Pancreas (tissue), 10 donors: ENCODE data around the gene MKNK2. TPM values are rescaled to one million over a fixed set of nuclear protein-coding genes. Genes with fewer than 3 reads are reported as not detected.

Experiments used
- ATAC-seq, 4 donors: fragments of 200-7000 bp; cut with Tn5 transposase; one replicate each; pipeline versions ENCODE4 v1.8.0 to v1.9.1; 2020; ENCODE audit warnings: mild to moderate bottlenecking in 4 of 4, moderate library complexity in 4 of 4
- DNase-seq, 6 donors: peaks; one replicate each; pipeline ENCODE4 v3.0.0-alpha.2; 2020
- FAIRE-seq: peaks from 2 replicates; lab custom pipeline; 2012; peaks lifted over from hg19 to GRCh38; lab: Jason Lieb, UNC
- H3K27ac ChIP-seq, 4 donors: fragments of 200-600 bp; sonication (generic); 1 replicate in 3 of 4; 2 replicates in 1 of 4; pipeline versions ENCODE4 v1.5.0 to v1.8.0; 2020
- H3K27me3 ChIP-seq, 4 donors: fragments of 200-600 bp; one replicate each; pipeline ENCODE4 v1.8.0; 2021
- H3K36me3 ChIP-seq, 3 donors: fragments of 200-600 bp; sonication (generic) in 1 of 3; one replicate each; pipeline versions ENCODE4 v1.5.0 to v1.8.0; 2020 to 2021
- H3K4me1 ChIP-seq, 3 donors: fragments of 200-600 bp; one replicate each; pipeline ENCODE4 v1.8.0; 2021
- H3K4me3 ChIP-seq, 4 donors: fragments of 200-600 bp; sonication (generic) in 2 of 4; one replicate each; pipeline versions ENCODE4 v1.5.0 to v1.8.0; 2020 to 2021
- H3K9me3 ChIP-seq, 4 donors: fragments of 200-600 bp; one replicate each; pipeline ENCODE4 v1.8.0; 2021
- CTCF ChIP-seq, 4 donors: fragments of 200-600 bp; sonication (generic) in 3 of 4; IDR thresholded peaks; one replicate each; pipeline versions ENCODE4 v1.5.0 to v1.8.0; 2021; ENCODE audit warnings: antibody characterized with exemption in 4 of 4
- WGBS, 2 donors: extraction: QIAGEN DNeasy Blood & Tissue Kit; methylation state at CpG; one replicate each; pipeline ENCODE4 v1.1.7; 2013; 5-methylcytosine and 5-hydroxymethylcytosine counted together
- intact Hi-C, 3 donors: fragments of 100-400 bp; cut with DNase I; formaldehyde crosslinking; loops; one replicate each; pipeline versions ENCODE4 v1.11.1 to v1.14.2; 2022
- polyA plus RNA-seq, 2 donors: library from polyadenylated mRNA; stranded (reverse); fragments of 200-250 nt; gene quantifications; one replicate each; pipeline ENCODE4 v1.2.3, GENCODE V29; 2013
- total RNA-seq, 6 donors: library from RNA; stranded (reverse); fragmentation: NEBNext Ultra II Directional in 4 of 6; extraction: Animal tissue kit (Norgen Biotek cat#: 25700) in 4 of 6; gene quantifications; one replicate each; pipeline versions ENCODE4 v1.2.1 to v1.2.4, GENCODE V29; 2021 to 2023
- donor health status: healthy with polysubstance abuse.
- donor health status: DM: no; HTN: no; CAD: no; lungs with moderate emphysema.
- donor health status: DM: no; HTN: no; CAD: no.
- donor health status: control.
- donor health status: control.
- donor health status: Bipolar disorder and iron deficiency.
- donor health status: DM: yes; HTN: yes; CAD: no.
- donor health status: DM: no; HTN: no; CAD: no.
- donor health status: DM: no; HTN: no; CAD: no.
- donor health status: DM: yes; HTN: yes; CAD: no.

MKNK2 gene
- total and polyA plus RNA-seq, 8 donors: 102 to 446 (median 239) TPM

- no peak for FAIRE-seq
These were observed 51.1 kb downstream of the MKNK2 start for GRCh38 chr19:1999856-2000515.

DNA sequence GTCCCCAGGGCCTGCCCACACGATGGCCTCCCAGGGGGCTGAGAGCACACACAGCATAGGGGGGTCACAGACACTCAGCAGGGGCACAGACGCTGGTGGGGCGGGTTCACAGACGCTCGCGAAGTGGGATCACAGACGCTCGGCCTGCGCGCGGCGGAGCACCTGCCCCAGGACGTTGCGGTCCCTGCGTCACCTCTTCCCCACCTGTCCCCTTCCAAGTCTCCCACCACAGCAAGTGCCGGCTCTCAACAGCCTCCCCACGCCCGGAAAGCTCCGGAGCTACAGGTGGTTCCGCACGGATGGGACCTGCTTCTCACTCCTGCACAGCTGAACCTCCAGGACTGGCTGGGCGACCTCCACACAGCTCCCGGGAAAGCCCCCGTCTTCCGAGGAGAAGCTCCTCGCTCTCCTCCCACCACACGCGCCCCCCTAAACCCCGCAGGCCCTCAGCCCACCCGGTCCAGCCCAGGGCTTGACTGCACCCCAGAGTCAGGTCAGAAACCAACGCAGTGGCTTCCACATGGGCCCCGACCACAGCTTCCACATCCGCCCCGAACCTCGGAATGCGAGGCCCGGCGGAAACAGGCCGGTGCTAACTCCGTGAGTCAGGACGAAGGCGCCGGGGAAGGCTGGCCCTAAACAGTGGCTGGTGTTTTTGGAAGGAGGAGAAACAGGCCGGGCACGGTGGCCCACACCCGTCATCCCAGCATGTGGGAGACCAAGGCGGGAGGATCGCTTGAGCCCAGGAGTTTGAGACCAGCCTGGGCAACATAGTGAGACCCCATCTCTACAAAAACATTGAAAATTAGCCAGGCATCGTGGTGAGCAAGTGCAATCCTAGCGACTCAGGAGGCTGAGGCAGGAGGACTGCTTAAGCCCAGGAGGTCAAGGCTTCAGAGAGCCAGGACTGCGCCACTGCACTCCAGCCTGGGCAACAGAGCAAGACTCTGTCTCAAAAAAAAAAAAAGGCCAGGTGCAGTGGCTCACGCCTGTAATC lies 52.0 kb downstream of the MKNK2 start:
- ATAC-seq (peak in 1 of 4 donors; percentile 6), FAIRE-seq (no peak), DNase-seq (peak in 1 of 6 donors; percentile 51)
- Histone ChIP-seq H3K4me3 (no peak overlapping the region), H3K36me3 (peaks cover 0 to 8% (median 6%) of the 10 kb centered on the region in 3 donors), H3K9me3 (no peaks in the 10 kb centered on the region), H3K4me1 (no peaks in the 10 kb centered on the region), H3K27me3 (no peaks in the 10 kb centered on the region), H3K27ac (no peak overlapping the region)
- TF ChIP-seq CTCF (IDR thresholded peaks at IDR 0.05): no peak
- intact Hi-C loops: no loop called here
- WGBS, 2 donors: 95% methylated on average over 51 to 52 of the region's 52 CpGs

More at GRCh38 chr19:1999856-2000515, 51.1 kb downstream of the MKNK2 start:
- ATAC-seq: no peak
- H3K9me3 ChIP-seq: no peaks in the 10 kb centered on the region
- TF ChIP-seq CTCF (IDR thresholded peaks at IDR 0.05): no peak
- no peaks in the 10 kb centered on the region for H3K4me1 ChIP-seq
- no peaks in the 10 kb centered on the region for H3K27me3 ChIP-seq
- H3K27ac ChIP-seq: no peak overlapping the region
- no peak for DNase-seq
- peaks cover 0 to 6% (median 0%) of the 10 kb centered on the region in 3 donors for H3K36me3 ChIP-seq
- no peak overlapping the region for H3K4me3 ChIP-seq
- 91 to 93% methylated on average over 26 of the region's 26 CpGs for WGBS, 2 donors
- intact Hi-C loops: no loop called here

GRCh38 chr19:1997353-1998233 lies 53.5 kb downstream of the MKNK2 start:
- intact Hi-C loops: no loop called here
- H3K27me3 ChIP-seq: no peaks in the 10 kb centered on the region
- H3K9me3 ChIP-seq: no peaks in the 10 kb centered on the region
- WGBS, 2 donors: 93 to 94% methylated on average over 31 of the region's 31 CpGs
- ATAC-seq: no peak
- no peak overlapping the region for H3K27ac ChIP-seq
- DNase-seq: peak in 1 of 6 donors; percentile 73
- no peak overlapping the region for H3K4me3 ChIP-seq
- no peaks in the 10 kb centered on the region for H3K4me1 ChIP-seq
- peaks cover 0 to 8% (median 6%) of the 10 kb centered on the region in 3 donors for H3K36me3 ChIP-seq
- no peak for FAIRE-seq
- no peak for TF ChIP-seq CTCF (IDR thresholded peaks at IDR 0.05)

- peak in 1 of 6 donors; percentile 74 for DNase-seq
- 91 to 94% methylated on average over 39 to 44 of the region's 44 CpGs for whole genome bisulfite sequencing, 2 donors
- Histone ChIP-seq H3K27me3 (no peaks in the 10 kb centered on the region), H3K27ac (no peak overlapping the region), H3K4me1 (no peaks in the 10 kb centered on the region), H3K4me3 (no peak overlapping the region), H3K9me3 (no peaks in the 10 kb centered on the region), H3K36me3 (peaks cover 0 to 33% (median 15%) of the 10 kb centered on the region in 3 donors)
- intact Hi-C loops: no loop called here
- no peak for FAIRE-seq
- peak in 1 of 4 donors; percentile 33 for ATAC-seq
- TF ChIP-seq CTCF (IDR thresholded peaks at IDR 0.05): no peak
These were observed 58.2 kb downstream of the MKNK2 start for GRCh38 chr19:1992759-1993260.
